A673 (cell line): ENCODE data around the gene PLN. TPM values are rescaled to one million over a fixed set of nuclear protein-coding genes. Genes with fewer than 3 reads are reported as not detected.

Source experiments
- BruUV-seq: library from RNA; stranded (reverse); fragments of 400-500 nt; replicated peaks from 2 replicates; lab custom pipeline; 2021; lab: Mats Ljungman, UMichigan
- CTCF ChIA-PET: fragments of 300-600 bp; sonication (Branson Sonifier 250); formaldehyde crosslinking; loops from one replicate; lab custom pipeline; 2022; ENCODE audit warnings: antibody characterized with exemption; lab: Charles Lee
- POLR2A ChIA-PET: fragments of 300-600 bp; sonication (Branson Sonifier 250); formaldehyde crosslinking; loops from one replicate; lab custom pipeline; 2022; ENCODE audit warnings: antibody characterized with exemption; ENCODE audit not compliant: low non-redundant PET; lab: Charles Lee
- DNase-seq: peaks from one replicate; pipeline ENCODE4 v3.0.0-alpha.2; 2015; ENCODE audit warnings: low spot score
- H3K27ac ChIP-seq: fragments of 200-600 bp; sonication (generic); 2 replicates; pipeline ENCODE4 v1.5.1; 2016; ENCODE audit warnings: mixed run types, low read depth, mild to moderate bottlenecking, mixed read lengths, antibody characterized with exemption, low read length; ENCODE audit not compliant: poor library complexity, severe bottlenecking
- H3K27me3 ChIP-seq: fragments of 200-600 bp; sonication (generic); replicated peaks from 2 replicates; pipeline ENCODE4 v1.6.1; 2017; ENCODE audit warnings: mixed run types, low read depth, mild to moderate bottlenecking, mixed read lengths, antibody characterized with exemption, low read length; ENCODE audit not compliant: insufficient read depth, poor library complexity
- H3K36me3 ChIP-seq: fragments of 200-600 bp; sonication (generic); 2 replicates; pipeline ENCODE4 v1.6.1; 2016; ENCODE audit warnings: mixed run types, mild to moderate bottlenecking, mixed read lengths, antibody characterized with exemption, low read length; ENCODE audit not compliant: insufficient read depth, poor library complexity, severe bottlenecking
- H3K4me1 ChIP-seq: fragments of 200-600 bp; sonication (generic); 2 replicates; pipeline ENCODE4 v1.6.1; 2017; ENCODE audit warnings: mixed run types, mild to moderate bottlenecking, mixed read lengths, antibody characterized with exemption, low read length; ENCODE audit not compliant: insufficient read depth, poor library complexity, severe bottlenecking
- H3K4me3 ChIP-seq: fragments of 200-600 bp; sonication (generic); 2 replicates; pipeline ENCODE4 v1.5.1; 2016; ENCODE audit warnings: low read depth, mixed run types, mild to moderate bottlenecking, mixed read lengths, low read length; ENCODE audit not compliant: poor library complexity, severe bottlenecking
- H3K9me3 ChIP-seq: fragments of 200-600 bp; sonication (generic); 2 replicates; pipeline ENCODE4 v1.6.1; 2016; ENCODE audit warnings: mixed run types, low read depth, mild to moderate bottlenecking, mixed read lengths, antibody characterized with exemption, low read length; ENCODE audit not compliant: poor library complexity, severe bottlenecking
- EZH2 ChIP-seq: fragments of 200-600 bp; sonication (generic); IDR thresholded peaks from 2 replicates; pipeline ENCODE4 v1.6.1; 2017; ENCODE audit warnings: borderline replicate concordance, low read depth, mild to moderate bottlenecking, mixed read lengths, antibody characterized with exemption, low read length; ENCODE audit not compliant: poor library complexity, severe bottlenecking
- intact Hi-C: fragments of 100-400 bp; cut with micrococcal nuclease; formaldehyde crosslinking; loops from one replicate; pipeline ENCODE4 v1.10.0; 2022; ENCODE audit not compliant: unreplicated experiment
- total RNA-seq: library from RNA; stranded (reverse); gene quantifications from 2 replicates; pipeline ENCODE4 v1.2.3, GENCODE V29; 2021
- TF ChIP-seq, protein P1 (sequence below): fragments of 300-800, 200-600 bp; sonication (generic); conservative IDR thresholded peaks from 2 replicates; pipeline ENCODE4 v1.5.1; 2017; ENCODE audit warnings: low read depth, mild to moderate bottlenecking, antibody characterized with exemption, low read length, moderate library complexity, mixed read lengths

The PLN gene
- total RNA-seq, 1 experiment from 2014 or later, result not detected

DNA sequence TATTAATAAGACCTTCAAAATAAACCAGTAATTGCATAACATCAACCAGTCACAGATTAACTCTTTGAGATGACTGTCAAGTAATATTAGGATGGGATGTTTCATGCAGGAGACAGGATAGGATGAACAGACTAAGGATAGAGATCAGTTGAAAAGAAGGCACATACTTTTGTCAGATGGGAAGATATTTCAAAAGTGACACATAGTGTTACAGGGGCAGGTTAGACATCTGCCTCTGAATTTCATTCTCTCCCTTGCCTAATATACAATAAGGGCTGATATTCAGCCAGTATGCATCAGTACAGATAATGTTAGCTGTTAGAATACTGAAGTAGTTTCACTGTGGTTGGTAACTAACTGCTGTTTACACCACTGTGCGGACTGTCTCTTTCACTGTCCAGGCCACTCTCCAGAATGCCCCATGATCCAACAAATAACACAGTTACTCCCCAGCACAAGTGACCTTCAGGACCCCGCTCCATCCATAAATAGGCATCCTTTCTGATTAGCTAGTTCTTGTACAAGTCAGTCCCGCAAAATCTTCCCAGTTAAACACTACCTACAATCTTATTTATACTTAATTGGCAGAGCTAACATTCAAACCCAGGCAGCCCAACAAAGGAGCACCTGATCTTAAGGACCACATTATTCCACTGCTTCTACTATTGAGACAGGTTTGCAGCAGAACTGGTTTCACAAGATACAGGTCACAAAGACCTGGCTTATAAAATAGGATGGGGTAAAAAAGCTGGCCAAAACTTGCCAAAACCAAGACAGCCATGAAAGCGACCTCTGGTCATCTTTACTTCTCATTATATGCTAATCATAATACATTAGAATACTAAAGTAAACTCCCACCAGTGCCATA lies 21.9 kb upstream of the PLN start:
- no peak for TF ChIP-seq EZH2
- TF ChIP-seq, protein P1, sequence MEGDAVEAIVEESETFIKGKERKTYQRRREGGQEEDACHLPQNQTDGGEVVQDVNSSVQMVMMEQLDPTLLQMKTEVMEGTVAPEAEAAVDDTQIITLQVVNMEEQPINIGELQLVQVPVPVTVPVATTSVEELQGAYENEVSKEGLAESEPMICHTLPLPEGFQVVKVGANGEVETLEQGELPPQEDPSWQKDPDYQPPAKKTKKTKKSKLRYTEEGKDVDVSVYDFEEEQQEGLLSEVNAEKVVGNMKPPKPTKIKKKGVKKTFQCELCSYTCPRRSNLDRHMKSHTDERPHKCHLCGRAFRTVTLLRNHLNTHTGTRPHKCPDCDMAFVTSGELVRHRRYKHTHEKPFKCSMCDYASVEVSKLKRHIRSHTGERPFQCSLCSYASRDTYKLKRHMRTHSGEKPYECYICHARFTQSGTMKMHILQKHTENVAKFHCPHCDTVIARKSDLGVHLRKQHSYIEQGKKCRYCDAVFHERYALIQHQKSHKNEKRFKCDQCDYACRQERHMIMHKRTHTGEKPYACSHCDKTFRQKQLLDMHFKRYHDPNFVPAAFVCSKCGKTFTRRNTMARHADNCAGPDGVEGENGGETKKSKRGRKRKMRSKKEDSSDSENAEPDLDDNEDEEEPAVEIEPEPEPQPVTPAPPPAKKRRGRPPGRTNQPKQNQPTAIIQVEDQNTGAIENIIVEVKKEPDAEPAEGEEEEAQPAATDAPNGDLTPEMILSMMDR, result no peak
- H3K36me3 ChIP-seq, result no peaks in the 10 kb centered on the region
- no peak overlapping the region for H3K4me3 ChIP-seq
- POLR2A ChIA-PET, result no interaction called here
- CTCF ChIA-PET, result no interaction called here
- no peak overlapping the region for H3K27ac ChIP-seq
- H3K27me3 ChIP-seq, result no peaks in the 10 kb centered on the region
- no peaks in the 10 kb centered on the region for H3K4me1 ChIP-seq
- DNase-seq, result no peak
- intact Hi-C loops, result no loop called here
- H3K9me3 ChIP-seq, result peaks cover 4% of the 10 kb centered on the region
- BruUV-seq, result no TSS peak

DNA sequence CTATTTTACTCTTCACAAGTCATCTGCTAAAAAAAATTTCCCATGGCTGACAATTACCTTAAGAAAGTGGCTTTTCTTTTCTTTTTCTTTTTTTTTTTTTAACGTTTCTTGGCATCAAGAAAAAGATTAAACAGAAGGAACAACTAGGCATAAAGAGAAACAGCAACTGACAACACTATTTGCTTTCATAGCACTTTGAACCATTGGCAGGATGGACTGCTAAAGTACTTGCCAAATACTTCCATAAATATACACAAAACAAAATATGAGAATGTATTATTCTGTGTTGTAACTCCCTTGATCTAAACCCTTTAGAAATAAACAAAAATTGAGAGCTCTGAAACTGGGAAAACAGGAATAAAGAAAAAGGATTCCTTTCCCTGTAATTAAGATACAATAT lies 20.0 kb upstream of the PLN start:
- no peak for TF ChIP-seq EZH2
- TF ChIP-seq, protein P1, result no peak
- Histone ChIP-seq H3K27me3 (no peaks in the 10 kb centered on the region), H3K9me3 (peaks cover 4% of the 10 kb centered on the region), H3K4me3 (no peak overlapping the region), H3K4me1 (no peaks in the 10 kb centered on the region), H3K27ac (no peak overlapping the region), H3K36me3 (no peaks in the 10 kb centered on the region)
- DNase-seq, result no peak
- ChIA-PET CTCF (no interaction called here), POLR2A (no interaction called here)
- intact Hi-C loops, result no loop called here
- BruUV-seq, result no TSS peak

DNA sequence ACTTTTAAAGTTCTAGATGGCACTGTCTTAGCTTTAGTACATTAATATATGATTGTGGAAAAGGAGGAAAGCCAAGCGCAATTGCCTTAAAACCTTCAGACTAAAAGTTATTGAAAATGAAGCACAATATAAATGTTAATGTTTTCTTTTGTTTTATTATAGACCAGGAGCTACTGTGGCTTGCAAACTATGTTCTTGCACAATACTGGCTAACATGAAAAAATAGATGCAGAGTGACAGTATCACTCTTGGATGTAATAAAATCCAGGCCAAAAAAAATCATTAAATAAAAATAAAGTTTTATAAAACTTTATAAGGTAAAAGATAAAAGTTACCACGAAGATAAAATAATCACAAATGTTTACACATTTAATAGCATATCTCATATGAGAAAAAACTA lies 18.3 kb upstream of the PLN start:
- no peaks in the 10 kb centered on the region for H3K36me3 ChIP-seq
- DNase-seq, result no peak
- H3K4me3 ChIP-seq, result no peak overlapping the region
- H3K9me3 ChIP-seq, result peaks cover 4% of the 10 kb centered on the region
- H3K27ac ChIP-seq, result no peak overlapping the region
- ChIA-PET CTCF (no interaction called here), POLR2A (no interaction called here)
- TF ChIP-seq EZH2, result no peak
- TF ChIP-seq, protein P1, result no peak
- no peaks in the 10 kb centered on the region for H3K4me1 ChIP-seq
- no TSS peak for BruUV-seq
- H3K27me3 ChIP-seq, result no peaks in the 10 kb centered on the region
- intact Hi-C loops, result no loop called here
